ENCODE measurements around the gene MAPK7. TPM values are rescaled to one million over a fixed set of nuclear protein-coding genes. Genes with fewer than 3 reads are reported as not detected.
A peak's percentile ranks its signal among the peaks of the same experiment; 100 is the strongest.

The MAPK7 gene
- total RNA-seq, 4 donors from 2014 or later = 15.3 to 112 (median 48.3) TPM

- H3K4me3 ChIP-seq = no peak overlapping the region
- 54 to 68% methylated on average over 8 to 19 of the region's 19 CpGs for WGBS, 2 donors (ENCODE audit: low coverage in 1 of 2)
- H3K9me3 ChIP-seq = no peaks in the 10 kb centered on the region
- peaks cover 9 to 38% (median 18%) of the 10 kb centered on the region in 4 donors for H3K4me1 ChIP-seq
- H3K36me3 ChIP-seq = no peaks in the 10 kb centered on the region
- H3K27me3 ChIP-seq = no peaks in the 10 kb centered on the region
- intact Hi-C loops (cut with DNase I; ENCODE audit: low total_unique reads) = no loop called here
- peak in 2 of 3 donors; percentile 20 to 30 for TF ChIP-seq POLR2AphosphoS5 (IDR thresholded peaks at IDR 0.05)
- TF ChIP-seq, protein P1, sequence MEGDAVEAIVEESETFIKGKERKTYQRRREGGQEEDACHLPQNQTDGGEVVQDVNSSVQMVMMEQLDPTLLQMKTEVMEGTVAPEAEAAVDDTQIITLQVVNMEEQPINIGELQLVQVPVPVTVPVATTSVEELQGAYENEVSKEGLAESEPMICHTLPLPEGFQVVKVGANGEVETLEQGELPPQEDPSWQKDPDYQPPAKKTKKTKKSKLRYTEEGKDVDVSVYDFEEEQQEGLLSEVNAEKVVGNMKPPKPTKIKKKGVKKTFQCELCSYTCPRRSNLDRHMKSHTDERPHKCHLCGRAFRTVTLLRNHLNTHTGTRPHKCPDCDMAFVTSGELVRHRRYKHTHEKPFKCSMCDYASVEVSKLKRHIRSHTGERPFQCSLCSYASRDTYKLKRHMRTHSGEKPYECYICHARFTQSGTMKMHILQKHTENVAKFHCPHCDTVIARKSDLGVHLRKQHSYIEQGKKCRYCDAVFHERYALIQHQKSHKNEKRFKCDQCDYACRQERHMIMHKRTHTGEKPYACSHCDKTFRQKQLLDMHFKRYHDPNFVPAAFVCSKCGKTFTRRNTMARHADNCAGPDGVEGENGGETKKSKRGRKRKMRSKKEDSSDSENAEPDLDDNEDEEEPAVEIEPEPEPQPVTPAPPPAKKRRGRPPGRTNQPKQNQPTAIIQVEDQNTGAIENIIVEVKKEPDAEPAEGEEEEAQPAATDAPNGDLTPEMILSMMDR (IDR thresholded peaks at IDR 0.05) = no peak
- peak; percentile 42 for DNase-seq
- H3K27ac ChIP-seq = peak overlapping the region; percentile 64 to 82 (median 68)
- in situ Hi-C loops (cut with MboI; ENCODE audit: low pct_ligation_motif_present in 1 of 4, low pct_unique_long_range_greater_than_20kb in 1 of 4, low sequenced_read_pairs in 3 of 4) = no loop called here
These were observed 31.7 kb upstream of the MAPK7 start for GRCh38 chr17:19346351-19347255.

DNA sequence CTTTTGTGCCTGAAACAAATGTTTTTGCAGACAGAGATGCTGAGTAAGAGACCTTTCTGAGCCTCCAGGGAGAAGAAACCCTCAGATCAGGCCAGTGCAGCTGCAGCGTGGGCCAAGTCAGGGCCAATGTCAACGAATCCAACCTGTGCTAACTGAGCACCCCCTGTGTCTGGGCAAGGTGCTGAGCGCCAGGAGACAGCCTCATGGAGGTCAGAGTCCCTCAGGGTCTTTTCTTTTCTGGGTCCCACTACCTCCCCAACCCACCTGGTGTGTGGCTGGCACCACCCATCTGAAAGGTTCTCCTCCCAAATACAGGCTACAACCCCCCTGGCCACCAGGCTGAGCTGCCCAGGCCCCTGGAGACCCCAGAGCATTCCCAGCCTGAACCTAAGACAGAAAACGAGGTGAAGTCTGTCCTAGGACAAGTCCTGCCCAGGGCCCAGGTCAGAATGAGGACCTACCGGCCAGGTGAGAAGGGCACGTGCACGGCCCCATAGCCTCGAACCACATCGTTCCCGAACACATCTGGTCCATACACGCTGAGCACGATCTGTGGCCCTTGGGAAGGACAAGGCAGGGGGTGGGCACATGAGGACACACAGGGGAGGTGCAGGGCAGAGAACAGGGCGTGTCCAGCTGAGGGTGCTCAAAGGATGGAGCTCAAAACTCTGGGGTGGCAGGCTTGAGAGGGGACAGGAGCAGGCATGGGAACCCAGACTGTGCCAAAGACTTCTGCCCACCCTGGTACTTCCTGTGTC, 30.8 kb upstream of the MAPK7 start:
- Histone ChIP-seq H3K27ac (peak overlapping the region; percentile 64 to 82 (median 68)), H3K9me3 (no peaks in the 10 kb centered on the region), H3K36me3 (no peaks in the 10 kb centered on the region), H3K4me1 (peaks cover 9 to 38% (median 18%) of the 10 kb centered on the region in 4 donors), H3K4me3 (no peak overlapping the region), H3K27me3 (no peaks in the 10 kb centered on the region)
- intact Hi-C loops (cut with DNase I; ENCODE audit: low total_unique reads) (no loop called here), in situ Hi-C loops (cut with MboI; ENCODE audit: low pct_ligation_motif_present in 1 of 4, low pct_unique_long_range_greater_than_20kb in 1 of 4, low sequenced_read_pairs in 3 of 4) (no loop called here)
- DNase-seq = no peak
- WGBS, 2 donors (ENCODE audit: low coverage in 1 of 2) = 89 to 100% methylated on average over 1 to 13 of the region's 13 CpGs
- no peak for TF ChIP-seq EP300 (IDR thresholded peaks at IDR 0.05; ENCODE audit: low read depth)
- TF ChIP-seq, protein P1 (IDR thresholded peaks at IDR 0.05) = no peak
- no peak for TF ChIP-seq POLR2AphosphoS5 (IDR thresholded peaks at IDR 0.05)
- TF ChIP-seq POLR2A (IDR thresholded peaks at IDR 0.05) = no peak

DNA sequence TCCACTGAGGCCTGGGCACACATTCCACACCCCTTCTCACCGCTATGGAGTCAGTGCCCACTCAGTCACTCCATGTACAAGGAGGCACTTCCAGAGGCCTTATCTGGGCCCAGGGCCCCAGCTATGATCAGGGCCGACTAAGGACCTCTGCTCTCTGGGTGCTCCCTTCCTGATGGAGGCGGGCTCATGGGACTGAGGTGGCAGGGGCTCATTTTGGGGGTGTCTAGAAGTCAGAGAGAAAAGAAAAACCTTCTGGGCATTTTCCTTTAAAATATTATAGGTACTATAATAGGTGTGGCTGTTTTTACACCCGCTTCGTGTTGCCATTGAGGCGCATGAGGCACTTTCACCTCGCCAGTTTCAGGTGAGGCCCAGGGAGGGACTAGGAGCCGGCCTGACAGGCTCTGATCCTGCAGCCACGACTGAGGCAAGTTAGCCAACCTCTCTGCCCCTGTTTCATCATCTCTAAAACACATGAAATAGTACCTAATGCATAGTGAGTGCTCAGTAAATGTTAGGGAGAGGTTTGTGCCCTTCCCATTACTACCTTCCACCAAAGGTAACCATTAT, 30.1 kb upstream of the MAPK7 start:
- in situ Hi-C loops (cut with MboI; ENCODE audit: low pct_ligation_motif_present in 1 of 4, low pct_unique_long_range_greater_than_20kb in 1 of 4, low sequenced_read_pairs in 3 of 4) = no loop called here
- WGBS, 2 donors (ENCODE audit: low coverage in 1 of 2) = 67 to 75% methylated on average over 6 to 9 of the region's 9 CpGs
- H3K27ac ChIP-seq = peak overlapping the region in 1 of 4 donors; percentile 82

More for the DNA sequence above, 30.1 kb upstream of the MAPK7 start:
- no peaks in the 10 kb centered on the region for H3K9me3 ChIP-seq
- H3K36me3 ChIP-seq = no peaks in the 10 kb centered on the region
- no peak overlapping the region for H3K4me3 ChIP-seq
- intact Hi-C loops (cut with DNase I; ENCODE audit: low total_unique reads) = no loop called here
- TF ChIP-seq, protein P1 (IDR thresholded peaks at IDR 0.05) = no peak
- no peak for TF ChIP-seq POLR2AphosphoS5 (IDR thresholded peaks at IDR 0.05)
- no peak for TF ChIP-seq POLR2A (IDR thresholded peaks at IDR 0.05)
- TF ChIP-seq EP300 (IDR thresholded peaks at IDR 0.05; ENCODE audit: low read depth) = no peak
- DNase-seq = no peak
- no peaks in the 10 kb centered on the region for H3K27me3 ChIP-seq
- H3K4me1 ChIP-seq = peaks cover 9 to 38% (median 18%) of the 10 kb centered on the region in 4 donors

Measured in transverse colon (tissue), 4 donors.